NCI-H2196 treated with DMSO at 0.1 percent for 48 hours (cell line): ENCODE results near the gene LTBR.

Experiments used
- DNase-seq: peaks from one replicate; lab custom pipeline; 2025; ENCODE audit not compliant: unreplicated experiment; lab: John Stamatoyannopoulos, UW

LTBR gene

GRCh38 chr12:6346235-6346832 lies 37.6 kb upstream of the LTBR start:
- DNase-seq: no peak

- no peak for DNase-seq
These were observed 37.0 kb upstream of the LTBR start for GRCh38 chr12:6346942-6347341.

- DNase-seq: no peak
These were observed 36.3 kb upstream of the LTBR start for GRCh38 chr12:6347367-6348338.

- no peak for DNase-seq
These were observed 32.3 kb upstream of the LTBR start for GRCh38 chr12:6351622-6352021.

GRCh38 chr12:6352193-6353173 lies 31.5 kb upstream of the LTBR start:
- no peak for DNase-seq

- DNase-seq: no peak
These were observed 29.2 kb upstream of the LTBR start for GRCh38 chr12:6354495-6355393.

GRCh38 chr12:6355491-6356373 lies 28.2 kb upstream of the LTBR start:
- DNase-seq: no peak

GRCh38 chr12:6356374-6356820 lies 27.6 kb upstream of the LTBR start:
- no peak for DNase-seq

- no peak for DNase-seq
These were observed 25.1 kb upstream of the LTBR start for GRCh38 chr12:6358881-6359280.

- no peak for DNase-seq
These were observed 23.8 kb upstream of the LTBR start for GRCh38 chr12:6360080-6360571.

GRCh38 chr12:6360578-6361490 lies 23.1 kb upstream of the LTBR start:
- no peak for DNase-seq

GRCh38 chr12:6361834-6362233 lies 22.1 kb upstream of the LTBR start:
- DNase-seq: no peak

GRCh38 chr12:6362403-6362802 lies 21.6 kb upstream of the LTBR start:
- DNase-seq: no peak

- no peak for DNase-seq
These were observed 21.0 kb upstream of the LTBR start for GRCh38 chr12:6363010-6363329.

GRCh38 chr12:6363330-6364043 lies 20.5 kb upstream of the LTBR start:
- no peak for DNase-seq

GRCh38 chr12:6364044-6364374 lies 20.0 kb upstream of the LTBR start:
- DNase-seq: no peak
